Uterus (tissue), 4 donors: ENCODE data around the gene TICAM1. TPM values are rescaled to one million over a fixed set of nuclear protein-coding genes. Genes with fewer than 3 reads are reported as not detected.

Source experiments
- DNase-seq, 2 donors: peaks; one replicate each; pipeline ENCODE4 v3.0.0-alpha.2; 2019 to 2020
- H3K27ac ChIP-seq, 2 donors: fragments of 200-600 bp; sonication (generic); 1 replicate in 1 of 2; 2 replicates in 1 of 2; pipeline ENCODE4 v1.5.1; 2016 to 2018
- H3K27me3 ChIP-seq, 2 donors: fragments of 200-600 bp; sonication (generic); one replicate each; pipeline ENCODE4 v1.5.1; 2018 to 2019; ENCODE audit warnings: control low read depth in 1 of 2
- H3K36me3 ChIP-seq, 2 donors: fragments of 200-600 bp; sonication (generic); one replicate each; pipeline ENCODE4 v1.5.1; 2019; ENCODE audit warnings: control low read depth in 1 of 2
- H3K4me1 ChIP-seq, 2 donors: fragments of 200-600 bp; sonication (generic); one replicate each; pipeline ENCODE4 v1.5.1; 2018 to 2019; ENCODE audit warnings: control low read depth in 1 of 2
- H3K4me3 ChIP-seq, 2 donors: fragments of 200-600 bp; sonication (generic); 1 replicate in 1 of 2; 2 replicates in 1 of 2; pipeline ENCODE4 v1.5.1; 2018 to 2019; ENCODE audit warnings: mild to moderate bottlenecking in 1 of 2
- H3K9me3 ChIP-seq, 2 donors: fragments of 200-600 bp; sonication (generic); one replicate each; pipeline ENCODE4 v1.5.1; 2019; ENCODE audit warnings: control low read depth in 1 of 2
- CTCF ChIP-seq, 4 experiments: fragments of 200-600 bp in 2 of 4; fragments of 450-650 bp in 2 of 4; sonication (generic) in 2 of 4; IDR thresholded peaks; one replicate each; pipeline ENCODE4 v1.5.1; 2016 to 2019; ENCODE audit warnings: antibody characterized with exemption in 4 of 4, mild to moderate bottlenecking in 2 of 4, moderate library complexity in 1 of 4
- POLR2A ChIP-seq, 2 donors: fragments of 450-650 bp; IDR thresholded peaks; one replicate each; pipeline ENCODE4 v1.6.1; 2016; ENCODE audit warnings: antibody characterized with exemption in 2 of 2, mild to moderate bottlenecking in 1 of 2, moderate library complexity in 1 of 2
- intact Hi-C: fragments of 100-400 bp; cut with DNase I; formaldehyde crosslinking; loops from one replicate; pipeline ENCODE4 v1.15.1; 2023; ENCODE audit warnings: low total_unique reads
- total RNA-seq, 4 donors: library from RNA; depleted of rRNA in 3 of 4; stranded (reverse); fragments of >200 nt in 3 of 4; gene quantifications; one replicate each; pipeline versions ENCODE4 v1.1.0 to v1.2.4, GENCODE V29; 2014 to 2023
- donor health status: DM: yes; HTN: yes; CAD: no.

TICAM1 gene
- total RNA-seq, 4 donors from 2014 or later = under 0.01 to 13.0 (median 2.3) TPM

- Histone ChIP-seq H3K36me3 (no peaks in the 10 kb centered on the region), H3K9me3 (no peaks in the 10 kb centered on the region), H3K4me3 (no peak overlapping the region), H3K27ac (no peak overlapping the region), H3K4me1 (no peaks in the 10 kb centered on the region), H3K27me3 (no peaks in the 10 kb centered on the region)
- DNase-seq = no peak
- TF ChIP-seq CTCF (IDR thresholded peaks at IDR 0.05) = no peak
- TF ChIP-seq POLR2A (IDR thresholded peaks at IDR 0.05) = no peak
- intact Hi-C loops = no loop called here
Observed at GRCh38 chr19:4776436-4777211, 54.9 kb downstream of the TICAM1 start.

- Histone ChIP-seq H3K27me3 (no peaks in the 10 kb centered on the region), H3K4me1 (no peaks in the 10 kb centered on the region), H3K36me3 (no peaks in the 10 kb centered on the region), H3K27ac (no peak overlapping the region), H3K4me3 (no peak overlapping the region), H3K9me3 (no peaks in the 10 kb centered on the region)
- DNase-seq = no peak
- TF ChIP-seq POLR2A (IDR thresholded peaks at IDR 0.05) (no peak), CTCF (IDR thresholded peaks at IDR 0.05) (no peak)
- intact Hi-C loops = no loop called here
Observed at GRCh38 chr19:4775627-4776152, 55.8 kb downstream of the TICAM1 start.

- TF ChIP-seq POLR2A (IDR thresholded peaks at IDR 0.05) (no peak), CTCF (IDR thresholded peaks at IDR 0.05) (no peak)
- H3K4me1 ChIP-seq = no peaks in the 10 kb centered on the region
- intact Hi-C loops = no loop called here
- no peaks in the 10 kb centered on the region for H3K9me3 ChIP-seq
- DNase-seq = no peak
- no peak overlapping the region for H3K27ac ChIP-seq
- no peak overlapping the region for H3K4me3 ChIP-seq
- no peaks in the 10 kb centered on the region for H3K36me3 ChIP-seq
- no peaks in the 10 kb centered on the region for H3K27me3 ChIP-seq
Observed at GRCh38 chr19:4774136-4774535, 57.4 kb downstream of the TICAM1 start.

- TF ChIP-seq POLR2A (IDR thresholded peaks at IDR 0.05) (no peak), CTCF (IDR thresholded peaks at IDR 0.05) (no peak)
- no peaks in the 10 kb centered on the region for H3K9me3 ChIP-seq
- H3K36me3 ChIP-seq = no peaks in the 10 kb centered on the region
- no peaks in the 10 kb centered on the region for H3K4me1 ChIP-seq
- no peak for DNase-seq
- no peak overlapping the region for H3K4me3 ChIP-seq
- intact Hi-C loops = no loop called here
- no peak overlapping the region for H3K27ac ChIP-seq
- no peaks in the 10 kb centered on the region for H3K27me3 ChIP-seq
Observed at GRCh38 chr19:4773047-4773640, 58.4 kb downstream of the TICAM1 start.

GRCh38 chr19:4772566-4772965 is 58.9 kb downstream of the TICAM1 start:
- Histone ChIP-seq H3K4me1 (no peaks in the 10 kb centered on the region), H3K36me3 (no peaks in the 10 kb centered on the region), H3K9me3 (no peaks in the 10 kb centered on the region), H3K4me3 (no peak overlapping the region), H3K27ac (no peak overlapping the region), H3K27me3 (no peaks in the 10 kb centered on the region)
- no peak for TF ChIP-seq CTCF (IDR thresholded peaks at IDR 0.05)
- intact Hi-C loops = no loop called here
- no peak for DNase-seq
